Sigmoid colon (tissue), 4 donors: ENCODE results near the gene TMEM39B.

Experiments
- EP300 ChIP-seq, 4 donors: sonication (generic); formaldehyde crosslinking; IDR thresholded peaks; one replicate each; pipeline ENCODE4 v1.6.1; 2017; ENCODE audit warnings: antibody characterized with exemption in 4 of 4
- POLR2AphosphoS5 ChIP-seq, 4 donors: sonication (generic); formaldehyde crosslinking; IDR thresholded peaks; one replicate each; pipeline ENCODE4 v1.6.1; 2017; ENCODE audit warnings: antibody characterized with exemption in 4 of 4
- TF ChIP-seq, protein P1 (sequence below), 4 experiments: fragments of 450-650 bp in 3 of 4; fragments of 200-600 bp in 1 of 4; IDR thresholded peaks; one replicate each; pipeline ENCODE4 v1.5.1; 2016 to 2019; ENCODE audit warnings: antibody characterized with exemption in 4 of 4, mild to moderate bottlenecking in 3 of 4, moderate library complexity in 2 of 4

DNA sequence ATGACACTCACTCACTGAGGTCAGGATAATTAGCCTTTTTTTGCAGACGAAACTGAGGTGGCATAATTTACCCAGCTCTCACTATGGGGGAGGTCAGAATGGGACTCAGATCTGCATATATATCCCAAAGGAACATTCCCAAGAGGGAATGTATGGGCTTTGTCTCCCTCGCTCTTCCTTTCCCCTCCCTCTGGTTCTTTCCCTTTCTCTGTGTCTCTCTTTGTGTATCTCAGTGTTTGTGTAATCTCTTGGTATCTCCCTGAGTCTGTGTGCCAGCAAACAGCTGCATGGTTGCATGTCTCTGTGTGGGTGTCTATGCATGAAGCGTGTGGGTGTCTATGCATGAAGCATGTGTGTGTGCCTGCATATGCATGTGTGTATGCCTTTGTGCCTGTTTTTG, 4.7 kb downstream of the TMEM39B start:
- TF ChIP-seq, protein P1, sequence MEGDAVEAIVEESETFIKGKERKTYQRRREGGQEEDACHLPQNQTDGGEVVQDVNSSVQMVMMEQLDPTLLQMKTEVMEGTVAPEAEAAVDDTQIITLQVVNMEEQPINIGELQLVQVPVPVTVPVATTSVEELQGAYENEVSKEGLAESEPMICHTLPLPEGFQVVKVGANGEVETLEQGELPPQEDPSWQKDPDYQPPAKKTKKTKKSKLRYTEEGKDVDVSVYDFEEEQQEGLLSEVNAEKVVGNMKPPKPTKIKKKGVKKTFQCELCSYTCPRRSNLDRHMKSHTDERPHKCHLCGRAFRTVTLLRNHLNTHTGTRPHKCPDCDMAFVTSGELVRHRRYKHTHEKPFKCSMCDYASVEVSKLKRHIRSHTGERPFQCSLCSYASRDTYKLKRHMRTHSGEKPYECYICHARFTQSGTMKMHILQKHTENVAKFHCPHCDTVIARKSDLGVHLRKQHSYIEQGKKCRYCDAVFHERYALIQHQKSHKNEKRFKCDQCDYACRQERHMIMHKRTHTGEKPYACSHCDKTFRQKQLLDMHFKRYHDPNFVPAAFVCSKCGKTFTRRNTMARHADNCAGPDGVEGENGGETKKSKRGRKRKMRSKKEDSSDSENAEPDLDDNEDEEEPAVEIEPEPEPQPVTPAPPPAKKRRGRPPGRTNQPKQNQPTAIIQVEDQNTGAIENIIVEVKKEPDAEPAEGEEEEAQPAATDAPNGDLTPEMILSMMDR (IDR thresholded peaks at IDR 0.05), result no peak
- no peak for TF ChIP-seq EP300 (IDR thresholded peaks at IDR 0.05)
- no peak for TF ChIP-seq POLR2AphosphoS5 (IDR thresholded peaks at IDR 0.05)
